T-cell (primary cell): ENCODE results near the gene ST14. TPM values are rescaled to one million over a fixed set of nuclear protein-coding genes. Genes with fewer than 3 reads are reported as not detected.
A peak's percentile ranks its signal among the peaks of the same experiment; 100 is the strongest.

Experiments
- ATAC-seq, 4 experiments: fragments of 200-7000 bp in 3 of 4; fragments of 150-1000 bp in 1 of 4; cut with Tn5 transposase; replicated peaks in 1 of 4; 1 replicate in 3 of 4; 2 replicates in 1 of 4; pipeline ENCODE4 v1.10.0; 2021; ENCODE audit warnings: moderate library complexity in 3 of 4, mild to moderate bottlenecking in 2 of 4, moderate number of reproducible peaks in 1 of 4
- CTCF ChIA-PET, 2 donors: fragments of 300-600 bp; sonication (Branson Sonifier 250); formaldehyde crosslinking; loops; one replicate each; lab custom pipeline; 2022; ENCODE audit warnings: antibody characterized with exemption in 2 of 2; lab: Charles Lee
- POLR2A ChIA-PET, 2 donors: fragments of 300-600 bp; sonication (Branson Sonifier 250); formaldehyde crosslinking; loops; one replicate each; lab custom pipeline; 2022; ENCODE audit warnings: antibody characterized with exemption in 2 of 2; lab: Charles Lee
- DNase-seq, 35 experiments: peaks; one replicate each; pipeline versions ENCODE4 v3.0.0 to v3.0.0-alpha.2; 2013 to 2023
- H3K27ac ChIP-seq: one replicate; pipeline ENCODE4 v1.5.1; 2013; ENCODE audit warnings: low read length
- H3K27me3 ChIP-seq, 2 experiments: replicated peaks in 1 of 2; 1 replicate in 1 of 2; 2 replicates in 1 of 2; pipeline versions ENCODE4 v1.6.1 to v1.7.0; 2013; ENCODE audit warnings: low read length in 1 of 2, mixed read lengths in 1 of 2; ENCODE audit not compliant: control insufficient read depth in 2 of 2, insufficient read depth in 2 of 2; ENCODE audit errors: extremely low read depth in 1 of 2
- H3K36me3 ChIP-seq, 2 donors: 1 replicate in 1 of 2; 2 replicates in 1 of 2; pipeline versions ENCODE4 v1.6.1 to v1.7.0; 2013; ENCODE audit warnings: low read length in 1 of 2; ENCODE audit not compliant: control insufficient read depth in 2 of 2, insufficient read depth in 1 of 2; ENCODE audit errors: extremely low read depth in 1 of 2
- H3K4me1 ChIP-seq, 2 experiments: 1 replicate in 1 of 2; 2 replicates in 1 of 2; pipeline versions ENCODE4 v1.6.1 to v1.7.0; 2013; ENCODE audit warnings: low read length in 2 of 2, mixed read lengths in 1 of 2; ENCODE audit not compliant: insufficient read depth in 2 of 2, control insufficient read depth in 1 of 2; ENCODE audit errors: extremely low read depth in 1 of 2
- H3K4me3 ChIP-seq, 2 donors: 1 replicate in 1 of 2; 2 replicates in 1 of 2; pipeline versions ENCODE4 v1.5.1 to v1.7.0; 2013; ENCODE audit warnings: mild to moderate bottlenecking in 2 of 2, low read length in 1 of 2, moderate library complexity in 1 of 2; ENCODE audit not compliant: control insufficient read depth in 1 of 2; ENCODE audit errors: extremely low read depth in 1 of 2
- H3K9me3 ChIP-seq: 2 replicates; pipeline ENCODE4 v1.7.0; 2013
- H3K27ac Mint-ChIP-seq, 2 donors: one replicate each; pipeline ENCODE4 v1.8.0; 2020 to 2021; ENCODE audit warnings: mild to moderate bottlenecking in 2 of 2, mixed read lengths in 2 of 2
- H3K27me3 Mint-ChIP-seq, 2 donors: one replicate each; pipeline ENCODE4 v1.8.0; 2021 to 2022; ENCODE audit warnings: mixed read lengths in 2 of 2
- H3K36me3 Mint-ChIP-seq: one replicate; pipeline ENCODE4 v1.8.0; 2021; ENCODE audit warnings: mixed read lengths
- H3K4me1 Mint-ChIP-seq, 3 donors: one replicate each; pipeline ENCODE4 v1.8.0; 2020 to 2022; ENCODE audit warnings: mixed read lengths in 3 of 3, mild to moderate bottlenecking in 1 of 3
- H3K4me3 Mint-ChIP-seq, 3 donors: one replicate each; pipeline ENCODE4 v1.8.0; 2020 to 2022; ENCODE audit warnings: mild to moderate bottlenecking in 3 of 3, mixed read lengths in 3 of 3, moderate library complexity in 3 of 3
- H3K9me3 Mint-ChIP-seq, 3 donors: one replicate each; pipeline ENCODE4 v1.8.0; 2020 to 2022; ENCODE audit warnings: mixed read lengths in 3 of 3
- WGBS: methylation state at CpG from one replicate; pipeline ENCODE4 v1.1.5; 2013; ENCODE audit warnings: missing lambda C conversion rate; ENCODE audit not compliant: insufficient coverage; 5-methylcytosine and 5-hydroxymethylcytosine counted together
- total RNA-seq, 35 experiments: library from RNA in 6 of 35; stranded (reverse) in 6 of 35; fragments of 120-200 nt in 1 of 35; gene quantifications; one replicate each; pipeline versions ENCODE4 v1.2.1 to v1.2.4 and lab custom pipeline; 2013 to 2026

ST14 gene
- total RNA-seq, 5 donors from 2014 or later (not counting 1 experiment from before 2014, with no cell fraction given): 0.49 to 1.5 (median 0.82) TPM

- POLR2A ChIA-PET: no interaction called here
Measured at GRCh38 chr11:130209128-130209932, 49.7 kb downstream of the ST14 start.

GRCh38 chr11:130209954-130210854 lies 50.6 kb downstream of the ST14 start:
- Histone ChIP-seq H3K4me3 (no peak overlapping the region), H3K4me1 (peaks cover 0 to 8% of the 10 kb centered on the region in 2 experiments), H3K9me3 (no peaks in the 10 kb centered on the region), H3K27ac (no peak overlapping the region), H3K36me3 (no peaks in the 10 kb centered on the region), H3K27me3 (peaks cover 0 to 39% of the 10 kb centered on the region in 2 experiments)
- H3K9me3 Mint-ChIP-seq: no peaks in the 10 kb centered on the region
- H3K36me3 Mint-ChIP-seq: no peaks in the 10 kb centered on the region
- peaks cover 9 to 10% of the 10 kb centered on the region in 2 donors for H3K27me3 Mint-ChIP-seq
- CTCF ChIA-PET: interaction anchor here (0.6 to 1.3 kb wide), 3 partner anchors 9 to 652 kb away, joined by 3 to 5 read pairs (median 4); no protein-coding TSS in a partner anchor
- H3K4me3 Mint-ChIP-seq: no peak overlapping the region
- peaks cover 0 to 4% (median 0%) of the 10 kb centered on the region in 3 donors for H3K4me1 Mint-ChIP-seq
- 93% methylated on average over 14 of the region's 23 CpGs for WGBS
- no peak overlapping the region for H3K27ac Mint-ChIP-seq
- DNase-seq: peak in 2 of 35 experiments; percentile 5 to 13
- POLR2A ChIA-PET: interaction anchor here in 1 of 2 donors (0.6 kb wide), 1 partner anchor 179 kb away, joined by 3 read pairs; no protein-coding TSS in a partner anchor
- no peak for ATAC-seq

More at GRCh38 chr11:130209128-130209932, 49.7 kb downstream of the ST14 start:
- no peaks in the 10 kb centered on the region for H3K9me3 ChIP-seq
- no peaks in the 10 kb centered on the region for H3K36me3 Mint-ChIP-seq
- 88% methylated on average over 50 of the region's 53 CpGs for WGBS
- peaks cover 9 to 10% of the 10 kb centered on the region in 2 donors for H3K27me3 Mint-ChIP-seq
- H3K27me3 ChIP-seq: peaks cover 0 to 38% of the 10 kb centered on the region in 2 experiments
- DNase-seq (peak in 1 of 35 experiments; percentile 24), ATAC-seq (no peak)
- no peak overlapping the region for H3K27ac Mint-ChIP-seq
- H3K36me3 ChIP-seq: no peaks in the 10 kb centered on the region
- no peak overlapping the region for H3K4me3 ChIP-seq
- no peak overlapping the region for H3K27ac ChIP-seq
- peaks cover 0 to 4% (median 0%) of the 10 kb centered on the region in 3 donors for H3K4me1 Mint-ChIP-seq
- no peaks in the 10 kb centered on the region for H3K9me3 Mint-ChIP-seq
- H3K4me1 ChIP-seq: peaks cover 0 to 8% of the 10 kb centered on the region in 2 experiments
- H3K4me3 Mint-ChIP-seq: no peak overlapping the region
- CTCF ChIA-PET: interaction anchor here in 1 of 2 donors (1.3 kb wide), 1 partner anchor 653 kb away, joined by 4 read pairs; no protein-coding TSS in a partner anchor

GRCh38 chr11:130211144-130211543 lies 51.6 kb downstream of the ST14 start:
- Mint-ChIP-seq H3K9me3 (no peaks in the 10 kb centered on the region), H3K27me3 (peaks cover 9 to 12% of the 10 kb centered on the region in 2 donors), H3K4me3 (no peak overlapping the region), H3K36me3 (no peaks in the 10 kb centered on the region), H3K4me1 (peaks cover 0 to 4% (median 0%) of the 10 kb centered on the region in 3 donors), H3K27ac (no peak overlapping the region)
- Histone ChIP-seq H3K27ac (no peak overlapping the region), H3K9me3 (no peaks in the 10 kb centered on the region), H3K36me3 (no peaks in the 10 kb centered on the region), H3K4me1 (peaks cover 0 to 8% of the 10 kb centered on the region in 2 experiments), H3K27me3 (peaks cover 0 to 41% of the 10 kb centered on the region in 2 experiments), H3K4me3 (no peak overlapping the region)
- no peak for ATAC-seq
- POLR2A ChIA-PET: interaction anchor here in 1 of 2 donors (0.6 kb wide), 1 partner anchor 178 kb away, joined by 3 read pairs; no protein-coding TSS in a partner anchor
- CTCF ChIA-PET: interaction anchor here in 1 of 2 donors (0.7 kb wide), 1 partner anchor 47 kb away, joined by 3 read pairs; no protein-coding TSS in a partner anchor
- DNase-seq: peak in 1 of 35 experiments; percentile 3
- 87% methylated on average over 3 of the region's 3 CpGs for WGBS

DNA sequence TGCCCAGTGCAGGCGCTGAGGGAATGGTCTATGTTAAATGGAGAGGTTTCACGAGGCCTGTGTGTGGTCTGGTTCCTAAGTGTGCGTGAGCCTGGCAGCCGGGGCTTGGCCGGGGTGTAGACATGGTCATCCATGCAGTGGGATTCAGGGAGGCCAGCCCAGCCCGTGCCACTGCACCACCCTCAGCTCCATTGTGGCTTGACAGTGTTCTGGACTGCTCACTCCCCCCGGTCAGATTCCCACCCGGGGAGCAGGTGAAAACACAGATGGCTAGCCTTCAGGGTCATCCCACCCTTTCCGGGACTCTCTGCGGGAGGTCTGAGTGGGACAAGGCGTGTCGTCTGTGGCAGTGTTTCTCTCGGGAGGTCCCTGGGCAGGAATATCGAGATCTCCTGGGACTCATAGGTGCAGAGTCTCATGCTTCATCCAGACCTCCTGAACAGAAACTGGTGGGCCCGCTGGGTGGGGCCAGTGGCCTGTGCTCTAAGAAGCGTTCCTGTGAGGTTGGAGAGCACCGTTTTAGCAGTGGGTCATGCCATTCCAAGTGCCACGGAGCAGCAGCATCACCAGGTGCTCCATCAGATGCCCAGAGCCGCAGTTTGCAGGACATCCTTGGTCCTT lies 52.3 kb downstream of the ST14 start:
- H3K4me3 Mint-ChIP-seq: no peak overlapping the region
- H3K4me1 Mint-ChIP-seq: peaks cover 0 to 4% (median 0%) of the 10 kb centered on the region in 3 donors
- H3K27ac ChIP-seq: no peak overlapping the region
- WGBS: 83% methylated on average over 15 of the region's 19 CpGs
- H3K4me3 ChIP-seq: no peak overlapping the region
- CTCF ChIA-PET: interaction anchor here (1.1 to 1.3 kb wide), 5 partner anchors 9 to 685 kb away, joined by 3 to 13 read pairs (median 7); no protein-coding TSS in a partner anchor
- H3K9me3 Mint-ChIP-seq: no peaks in the 10 kb centered on the region
- no peaks in the 10 kb centered on the region for H3K36me3 Mint-ChIP-seq
- no peaks in the 10 kb centered on the region for H3K36me3 ChIP-seq
- DNase-seq: peak in 2 of 35 experiments; percentile 7 to 21
- H3K9me3 ChIP-seq: no peaks in the 10 kb centered on the region
- H3K27me3 ChIP-seq: peaks cover 0 to 41% of the 10 kb centered on the region in 2 experiments
- peaks cover 0 to 8% of the 10 kb centered on the region in 2 experiments for H3K4me1 ChIP-seq
- ATAC-seq: no peak
- no peak overlapping the region for H3K27ac Mint-ChIP-seq
- peaks cover 9 to 12% of the 10 kb centered on the region in 2 donors for H3K27me3 Mint-ChIP-seq
- POLR2A ChIA-PET: no interaction called here

- CTCF ChIA-PET: interaction anchor here (0.7 to 1.3 kb wide), 13 partner anchors 9 to 688 kb away, joined by 3 to 13 read pairs (median 4); no protein-coding TSS in a partner anchor
- H3K27ac ChIP-seq: no peak overlapping the region
- peaks cover 0 to 41% of the 10 kb centered on the region in 2 experiments for H3K27me3 ChIP-seq
- no peaks in the 10 kb centered on the region for H3K9me3 Mint-ChIP-seq
- no peaks in the 10 kb centered on the region for H3K36me3 Mint-ChIP-seq
- H3K4me3 ChIP-seq: no peak overlapping the region
- no peaks in the 10 kb centered on the region for H3K9me3 ChIP-seq
- peaks cover 0 to 8% of the 10 kb centered on the region in 2 experiments for H3K4me1 ChIP-seq
- peak in 2 of 35 experiments; percentile 11 to 22 for DNase-seq
- ATAC-seq: peak in 1 of 4 experiments; percentile 19
- H3K36me3 ChIP-seq: no peaks in the 10 kb centered on the region
- H3K27me3 Mint-ChIP-seq: peaks cover 9 to 12% of the 10 kb centered on the region in 2 donors
- POLR2A ChIA-PET: no interaction called here
- H3K4me3 Mint-ChIP-seq: no peak overlapping the region
- H3K27ac Mint-ChIP-seq: no peak overlapping the region
- peaks cover 0 to 4% (median 0%) of the 10 kb centered on the region in 3 donors for H3K4me1 Mint-ChIP-seq
- WGBS: 79% methylated on average over 8 of the region's 11 CpGs
Measured at GRCh38 chr11:130212431-130212961, 52.9 kb downstream of the ST14 start.
